GM13977 (cell line): ENCODE measurements around the gene BNC2.

Experiments
- DNase-seq: peaks from one replicate; pipeline ENCODE4 v3.0.0; 2012; ENCODE audit warnings: low spot score
- CTCF ChIP-seq: IDR thresholded peaks from 2 replicates; pipeline ENCODE4 v1.5.1; 2012; ENCODE audit warnings: mild to moderate bottlenecking, control low read depth; ENCODE audit not compliant: insufficient read depth; ENCODE audit errors: extremely low read depth, missing control alignments
- in situ Hi-C: fragments of 300-500 bp; cut with MboI; formaldehyde crosslinking; loops from one replicate; pipeline ENCODE4 v1.12.0; 2022; ENCODE audit warnings: low sequenced_read_pairs, low pct_unique_long_range_greater_than_20kb, mixed read lengths, inconsistent platforms; ENCODE audit not compliant: unreplicated experiment

BNC2 gene

GRCh38 chr9:16521868-16522411 is 348.5 kb downstream of the BNC2 start:
- in situ Hi-C loops, result no loop called here
- TF ChIP-seq CTCF, result no peak
- no peak for DNase-seq

GRCh38 chr9:16519001-16519400 is 351.5 kb downstream of the BNC2 start:
- no peak for DNase-seq
- no peak for TF ChIP-seq CTCF
- in situ Hi-C loops, result no loop called here

GRCh38 chr9:16516891-16517290 is 353.6 kb downstream of the BNC2 start:
- TF ChIP-seq CTCF, result no peak

GRCh38 chr9:16515879-16516301 is 354.6 kb downstream of the BNC2 start:
- in situ Hi-C loops, result no loop called here
- DNase-seq, result no peak
- TF ChIP-seq CTCF, result no peak

More at GRCh38 chr9:16516891-16517290, 353.6 kb downstream of the BNC2 start:
- no peak for DNase-seq
- in situ Hi-C loops, result no loop called here

- in situ Hi-C loops, result no loop called here
- no peak for TF ChIP-seq CTCF
- DNase-seq, result no peak
Measured at GRCh38 chr9:16515207-16515606, 355.3 kb downstream of the BNC2 start.

- in situ Hi-C loops, result no loop called here
- no peak for DNase-seq
- TF ChIP-seq CTCF, result no peak
Measured at GRCh38 chr9:16514131-16514530, 356.3 kb downstream of the BNC2 start.

- no peak for TF ChIP-seq CTCF
- DNase-seq, result no peak
- in situ Hi-C loops, result no loop called here
Measured at GRCh38 chr9:16512281-16512680, 358.2 kb downstream of the BNC2 start.
